Activated T-helper 17 cell treated with anti-CD3 and anti-CD28 coated beads, Interleukin-2, amount 50 U/mL, for 72 hours (primary cell): Measurements from ENCODE around the gene ACBD6. TPM values are rescaled to one million over a fixed set of nuclear protein-coding genes. Genes with fewer than 3 reads are reported as not detected.

Source experiments
- ATAC-seq: fragments of 150-1000 bp; cut with Tn5 transposase; replicated peaks from 2 replicates; pipeline ENCODE4 v1.10.0; 2021; ENCODE audit warnings: mild to moderate bottlenecking, moderate library complexity
- H3K27ac Mint-ChIP-seq: one replicate; pipeline ENCODE4 v1.8.0; 2022; ENCODE audit warnings: mixed read lengths
- H3K27me3 Mint-ChIP-seq: one replicate; pipeline ENCODE4 v1.8.0; 2022; ENCODE audit warnings: mixed read lengths
- H3K36me3 Mint-ChIP-seq: one replicate; pipeline ENCODE4 v1.8.0; 2022; ENCODE audit warnings: low read depth, mild to moderate bottlenecking, mixed read lengths
- H3K4me1 Mint-ChIP-seq: one replicate; pipeline ENCODE4 v1.8.0; 2022; ENCODE audit warnings: mixed read lengths
- H3K4me3 Mint-ChIP-seq: one replicate; pipeline ENCODE4 v1.8.0; 2022; ENCODE audit warnings: mild to moderate bottlenecking, mixed read lengths
- H3K9me3 Mint-ChIP-seq: one replicate; pipeline ENCODE4 v1.8.0; 2022; ENCODE audit warnings: mixed read lengths
- total RNA-seq, 2 donors: library from RNA; stranded (reverse); gene quantifications; one replicate each; pipeline ENCODE4 v1.2.3, GENCODE V29; 2022

Gene ACBD6
- total RNA-seq, 2 donors from 2014 or later, result 33.4 to 41.9 TPM

- H3K27me3 Mint-ChIP-seq, result peaks cover 6% of the 10 kb centered on the region
- no peak overlapping the region for H3K4me3 Mint-ChIP-seq
- H3K36me3 Mint-ChIP-seq, result no peaks in the 10 kb centered on the region
- H3K9me3 Mint-ChIP-seq, result no peaks in the 10 kb centered on the region
- no peak overlapping the region for H3K27ac Mint-ChIP-seq
- H3K4me1 Mint-ChIP-seq, result no peaks in the 10 kb centered on the region
- ATAC-seq, result no peak
Observed at GRCh38 chr1:180513531-180513930, 11.2 kb upstream of the ACBD6 start.

DNA sequence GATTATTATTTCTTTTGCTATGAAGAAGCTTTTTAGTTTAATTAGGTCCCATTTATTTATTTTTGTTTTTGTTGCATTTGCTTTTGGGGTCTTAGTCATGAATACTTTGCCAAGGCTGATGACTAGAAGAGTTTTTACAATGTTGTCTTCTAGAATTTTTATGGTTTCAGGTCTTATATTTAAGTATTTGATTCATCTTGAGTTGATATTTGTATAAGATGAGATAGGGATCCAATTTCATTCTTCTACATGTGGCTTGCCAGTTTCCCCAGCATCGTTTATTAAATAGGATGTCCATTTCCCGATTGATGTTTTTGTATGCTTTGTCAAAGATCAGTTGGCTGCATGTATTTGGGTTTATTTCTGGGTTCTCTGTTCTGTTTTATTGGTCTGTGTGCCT is 8.5 kb upstream of the ACBD6 start:
- H3K4me1 Mint-ChIP-seq, result peaks cover 6% of the 10 kb centered on the region
- no peak overlapping the region for H3K27ac Mint-ChIP-seq
- no peaks in the 10 kb centered on the region for H3K9me3 Mint-ChIP-seq
- H3K27me3 Mint-ChIP-seq, result peaks cover 6% of the 10 kb centered on the region
- ATAC-seq, result no peak
- no peak overlapping the region for H3K4me3 Mint-ChIP-seq
- H3K36me3 Mint-ChIP-seq, result no peaks in the 10 kb centered on the region

GRCh38 chr1:180508725-180509097 is 6.3 kb upstream of the ACBD6 start:
- Mint-ChIP-seq H3K4me1 (peaks cover 6% of the 10 kb centered on the region), H3K4me3 (no peak overlapping the region), H3K27ac (no peak overlapping the region), H3K9me3 (no peaks in the 10 kb centered on the region), H3K27me3 (peaks cover 6% of the 10 kb centered on the region), H3K36me3 (no peaks in the 10 kb centered on the region)
- ATAC-seq, result no peak

GRCh38 chr1:180507795-180508724 is 5.7 kb upstream of the ACBD6 start:
- Mint-ChIP-seq H3K27ac (no peak overlapping the region), H3K4me1 (peaks cover 12% of the 10 kb centered on the region), H3K27me3 (peaks cover 6% of the 10 kb centered on the region), H3K36me3 (no peaks in the 10 kb centered on the region), H3K4me3 (no peak overlapping the region), H3K9me3 (no peaks in the 10 kb centered on the region)
- no peak for ATAC-seq

GRCh38 chr1:180505732-180506335 is 3.5 kb upstream of the ACBD6 start:
- ATAC-seq, result no peak
- Mint-ChIP-seq H3K4me1 (peaks cover 14% of the 10 kb centered on the region), H3K27me3 (no peaks in the 10 kb centered on the region), H3K27ac (no peak overlapping the region), H3K36me3 (peaks cover 13% of the 10 kb centered on the region), H3K9me3 (no peaks in the 10 kb centered on the region), H3K4me3 (no peak overlapping the region)

GRCh38 chr1:180504186-180504585 is 1.8 kb upstream of the ACBD6 start:
- Mint-ChIP-seq H3K9me3 (no peaks in the 10 kb centered on the region), H3K27ac (no peak overlapping the region)

DNA sequence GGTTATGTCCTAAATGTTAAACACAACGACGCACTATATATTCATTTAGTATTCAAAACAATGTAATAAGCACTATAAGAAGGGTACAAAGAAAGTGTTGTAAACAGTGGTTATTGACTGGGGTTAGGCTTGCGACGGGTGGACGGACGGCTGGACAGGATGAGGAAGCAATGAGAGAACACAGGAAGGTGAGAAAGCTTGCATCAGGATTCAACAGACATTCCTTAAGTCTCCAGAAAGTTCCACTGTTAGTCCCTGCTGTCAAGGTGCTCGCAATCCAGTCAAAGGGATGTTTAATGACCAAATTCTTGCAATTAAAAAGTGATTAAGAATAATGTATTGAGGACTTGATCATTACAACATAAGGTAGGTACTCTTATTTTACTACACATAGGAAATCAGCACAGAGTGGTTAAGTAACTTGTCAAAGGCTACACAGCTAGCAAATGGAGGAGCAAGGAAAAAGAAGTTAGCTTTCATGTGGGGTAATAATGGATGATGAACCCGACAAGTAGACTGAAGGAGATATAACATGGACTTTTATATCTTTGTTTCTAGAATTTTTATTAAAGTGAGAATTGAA is 994 bp upstream of the ACBD6 start:
- peak overlapping the region; percentile 96 for H3K27ac Mint-ChIP-seq
- peaks cover 14% of the 10 kb centered on the region for H3K4me1 Mint-ChIP-seq
- H3K36me3 Mint-ChIP-seq, result peaks cover 20% of the 10 kb centered on the region
- peak overlapping the region; percentile 89 for H3K4me3 Mint-ChIP-seq
- H3K9me3 Mint-ChIP-seq, result no peaks in the 10 kb centered on the region
- H3K27me3 Mint-ChIP-seq, result no peaks in the 10 kb centered on the region
- ATAC-seq, result peak; percentile 1

More at GRCh38 chr1:180504186-180504585, 1.8 kb upstream of the ACBD6 start:
- H3K4me3 Mint-ChIP-seq, result peak overlapping the region; percentile 89
- peaks cover 17% of the 10 kb centered on the region for H3K36me3 Mint-ChIP-seq
- ATAC-seq, result no peak
- no peaks in the 10 kb centered on the region for H3K27me3 Mint-ChIP-seq
- peaks cover 14% of the 10 kb centered on the region for H3K4me1 Mint-ChIP-seq

- Mint-ChIP-seq H3K4me1 (peaks cover 9% of the 10 kb centered on the region), H3K36me3 (peaks cover 25% of the 10 kb centered on the region), H3K27ac (peak overlapping the region; percentile 96), H3K27me3 (no peaks in the 10 kb centered on the region), H3K9me3 (no peaks in the 10 kb centered on the region), H3K4me3 (peak overlapping the region; percentile 89)
- peak; percentile 33 for ATAC-seq
Observed at GRCh38 chr1:180501865-180502360, 464 bp downstream of the ACBD6 start.

DNA sequence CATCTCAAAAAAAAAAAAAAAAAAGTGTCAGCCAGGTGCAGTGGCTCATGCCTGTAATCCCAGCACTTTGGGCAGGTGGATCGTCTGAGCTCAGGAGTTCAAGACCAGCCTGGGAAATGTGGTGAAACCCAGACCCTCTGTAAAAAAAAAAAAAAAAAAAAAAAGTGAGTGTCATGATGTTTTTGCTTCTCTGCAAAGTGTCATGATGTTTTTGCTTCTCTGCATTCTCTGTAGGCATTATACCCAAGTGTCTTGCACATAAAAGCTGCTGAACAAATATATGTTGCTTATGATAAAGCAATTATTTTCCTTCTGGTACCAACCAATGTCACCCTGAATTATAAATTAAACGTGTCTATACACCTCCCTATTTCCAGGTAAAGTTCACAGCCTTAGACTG is 1.7 kb downstream of the ACBD6 start:
- H3K27me3 Mint-ChIP-seq, result no peaks in the 10 kb centered on the region
- peaks cover 16% of the 10 kb centered on the region for H3K4me1 Mint-ChIP-seq
- H3K36me3 Mint-ChIP-seq, result peaks cover 36% of the 10 kb centered on the region
- no peak for ATAC-seq
- H3K9me3 Mint-ChIP-seq, result no peaks in the 10 kb centered on the region
- H3K27ac Mint-ChIP-seq, result peak overlapping the region; percentile 96
- H3K4me3 Mint-ChIP-seq, result peak overlapping the region; percentile 89

GRCh38 chr1:180498594-180498993 is 3.8 kb downstream of the ACBD6 start:
- Mint-ChIP-seq H3K27ac (no peak overlapping the region), H3K36me3 (peaks cover 56% of the 10 kb centered on the region), H3K4me3 (no peak overlapping the region), H3K9me3 (no peaks in the 10 kb centered on the region), H3K27me3 (no peaks in the 10 kb centered on the region), H3K4me1 (peaks cover 15% of the 10 kb centered on the region)
- no peak for ATAC-seq

DNA sequence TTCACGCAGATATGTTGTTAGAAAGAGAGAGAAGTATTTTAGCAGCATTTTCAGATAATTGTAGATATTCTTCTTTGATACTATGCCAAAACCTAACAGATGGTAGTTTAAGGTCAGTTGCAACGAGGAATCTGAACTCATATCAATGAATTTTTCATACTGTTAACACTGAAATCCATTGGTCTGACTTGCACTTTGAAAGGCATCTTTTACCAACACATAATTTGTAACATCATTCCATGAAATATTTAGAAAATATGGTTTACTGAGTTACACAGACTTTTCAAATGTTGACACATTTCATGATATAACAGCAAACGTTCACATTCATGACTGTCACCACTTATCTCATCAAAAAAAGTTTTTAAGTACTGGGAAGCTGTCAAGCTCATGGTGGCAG is 4.6 kb downstream of the ACBD6 start:
- H3K4me1 Mint-ChIP-seq, result peaks cover 7% of the 10 kb centered on the region

GRCh38 chr1:180494370-180494769 is 8.0 kb downstream of the ACBD6 start:
- no peaks in the 10 kb centered on the region for H3K27me3 Mint-ChIP-seq
- H3K4me1 Mint-ChIP-seq, result peaks cover 7% of the 10 kb centered on the region
- H3K36me3 Mint-ChIP-seq, result peaks cover 56% of the 10 kb centered on the region
- H3K9me3 Mint-ChIP-seq, result no peaks in the 10 kb centered on the region
- no peak overlapping the region for H3K4me3 Mint-ChIP-seq
- ATAC-seq, result no peak
- H3K27ac Mint-ChIP-seq, result no peak overlapping the region

More for the DNA sequence above, 4.6 kb downstream of the ACBD6 start:
- no peaks in the 10 kb centered on the region for H3K27me3 Mint-ChIP-seq
- peaks cover 64% of the 10 kb centered on the region for H3K36me3 Mint-ChIP-seq
- no peak for ATAC-seq
- H3K9me3 Mint-ChIP-seq, result no peaks in the 10 kb centered on the region
- H3K27ac Mint-ChIP-seq, result no peak overlapping the region
- no peak overlapping the region for H3K4me3 Mint-ChIP-seq

GRCh38 chr1:180489976-180490375 is 12.4 kb downstream of the ACBD6 start:
- Mint-ChIP-seq H3K4me3 (no peak overlapping the region), H3K27ac (no peak overlapping the region), H3K9me3 (no peaks in the 10 kb centered on the region), H3K36me3 (peaks cover 69% of the 10 kb centered on the region), H3K27me3 (no peaks in the 10 kb centered on the region), H3K4me1 (no peaks in the 10 kb centered on the region)
- ATAC-seq, result no peak

- H3K4me3 Mint-ChIP-seq, result no peak overlapping the region
- H3K27ac Mint-ChIP-seq, result no peak overlapping the region
- H3K4me1 Mint-ChIP-seq, result no peaks in the 10 kb centered on the region
- H3K27me3 Mint-ChIP-seq, result no peaks in the 10 kb centered on the region
- no peaks in the 10 kb centered on the region for H3K9me3 Mint-ChIP-seq
- ATAC-seq, result no peak
- H3K36me3 Mint-ChIP-seq, result peaks cover 69% of the 10 kb centered on the region
Observed at GRCh38 chr1:180489313-180489712, 13.1 kb downstream of the ACBD6 start.
